Glomerular visceral epithelial cell (primary cell): Measurements from ENCODE around the gene ZNRF1.
A peak's percentile ranks its signal among the peaks of the same experiment; 100 is the strongest.
"Not testable (repeated sequence)": the region's sequence is repeated elsewhere in the genome, so short reads cannot be mapped to it uniquely, and the experiment has no call there.

ENCODE experiments used
- DNase-seq: peaks from one replicate; pipeline ENCODE4 v3.0.0-alpha.2; 2016; ENCODE audit errors: extremely low spot score

ZNRF1 gene

DNA sequence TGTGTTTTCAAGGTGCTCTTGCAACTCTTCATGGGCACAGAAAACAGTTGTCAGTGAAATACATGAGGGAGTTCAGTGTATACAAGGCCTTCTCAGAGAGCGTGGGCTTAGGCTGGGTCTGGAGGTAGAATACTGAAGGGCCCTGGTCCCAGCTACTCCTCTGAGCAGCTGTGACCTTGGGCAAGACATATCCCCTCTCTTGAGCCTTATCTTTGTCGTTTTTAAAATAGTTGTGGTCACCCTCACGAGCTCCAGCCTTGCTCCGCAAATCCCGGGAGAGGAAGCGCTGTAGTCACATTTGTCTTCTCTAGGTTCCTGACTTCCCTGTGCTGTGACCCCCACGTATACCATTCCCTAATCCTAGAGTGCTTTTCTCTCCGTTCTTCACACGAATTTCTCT, 3.6 kb downstream of the ZNRF1 start:
- DNase-seq, result no peak

DNA sequence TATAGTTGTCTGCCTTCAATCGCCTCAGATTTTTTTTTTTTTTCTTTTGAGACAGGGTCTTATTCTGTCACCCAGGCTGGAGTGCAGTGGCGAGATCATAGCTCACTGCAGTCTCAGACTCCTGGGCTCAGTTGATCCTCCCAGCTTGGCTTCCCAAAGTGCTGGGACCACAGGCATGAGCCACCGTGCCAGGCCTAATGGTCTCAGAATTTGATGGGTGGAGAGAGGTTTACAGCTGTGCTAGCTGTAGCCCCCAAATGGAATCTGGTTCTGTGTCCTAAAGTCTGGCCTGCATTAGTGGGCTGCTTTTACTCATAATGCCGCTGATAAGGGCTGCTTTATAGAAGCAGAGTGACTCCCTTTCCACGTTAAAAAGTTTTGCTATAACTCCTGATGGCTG, 5.1 kb downstream of the ZNRF1 start:
- DNase-seq, result no peak

DNA sequence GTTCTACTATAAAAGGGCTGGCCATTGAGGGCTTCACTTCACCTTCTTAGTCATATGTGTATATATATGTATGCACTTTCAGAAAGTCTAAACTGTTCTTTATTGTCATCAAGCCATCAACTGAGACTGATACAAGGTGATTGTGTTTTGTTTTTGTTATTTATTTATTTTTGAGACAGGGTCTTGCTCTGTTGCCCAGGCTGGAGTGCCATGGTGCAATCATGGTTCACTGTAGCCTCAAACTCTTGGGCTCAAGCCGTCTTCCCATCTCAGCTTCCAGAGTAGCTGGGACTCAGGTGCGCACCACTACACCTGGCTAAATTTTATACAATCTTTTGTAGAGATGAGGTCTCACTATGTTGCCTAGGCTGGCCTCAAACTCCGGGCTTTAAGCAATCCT, 5.6 kb downstream of the ZNRF1 start:
- DNase-seq, result no peak

DNA sequence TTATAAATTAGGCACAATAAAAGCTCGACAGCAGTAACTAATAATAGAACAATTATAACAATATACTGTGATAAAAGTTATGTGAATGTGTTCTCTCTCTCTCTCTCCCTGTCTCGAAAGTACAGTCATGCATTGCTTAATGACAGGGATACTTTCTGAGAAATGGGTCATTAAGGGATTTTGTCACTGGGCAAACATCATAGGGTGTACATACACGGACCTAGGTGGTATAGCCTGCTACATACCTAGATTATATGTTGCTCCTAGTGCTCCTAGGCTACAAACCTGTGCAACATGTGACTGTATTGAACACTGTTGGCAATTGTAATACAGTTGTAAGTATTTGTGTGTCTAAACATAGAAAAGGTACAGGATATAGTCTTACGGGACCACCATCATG, 6.9 kb downstream of the ZNRF1 start:
- DNase-seq, result no peak

DNA sequence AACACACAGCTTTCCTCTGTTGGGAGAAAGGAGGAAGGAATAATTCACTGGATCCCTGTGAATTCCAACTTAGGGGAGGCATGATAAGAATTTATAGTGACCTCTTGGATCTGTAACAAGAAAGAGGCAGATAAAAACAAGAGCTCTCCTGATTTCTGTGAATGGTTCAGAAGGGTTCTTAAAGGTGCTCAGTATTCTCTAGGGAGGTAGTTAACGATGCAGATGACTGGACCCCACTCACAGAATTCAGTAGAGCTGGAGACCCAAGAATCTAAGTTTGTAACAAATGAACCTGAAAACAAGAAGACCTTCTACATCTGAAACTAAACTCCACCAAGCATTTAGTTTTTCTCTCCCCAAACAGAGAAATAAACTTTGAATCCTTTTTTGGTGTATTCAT, 8.6 kb downstream of the ZNRF1 start:
- no peak for DNase-seq

GRCh38 chr16:75010427-75010826, 11.6 kb downstream of the ZNRF1 start:
- DNase-seq, result no peak

DNA sequence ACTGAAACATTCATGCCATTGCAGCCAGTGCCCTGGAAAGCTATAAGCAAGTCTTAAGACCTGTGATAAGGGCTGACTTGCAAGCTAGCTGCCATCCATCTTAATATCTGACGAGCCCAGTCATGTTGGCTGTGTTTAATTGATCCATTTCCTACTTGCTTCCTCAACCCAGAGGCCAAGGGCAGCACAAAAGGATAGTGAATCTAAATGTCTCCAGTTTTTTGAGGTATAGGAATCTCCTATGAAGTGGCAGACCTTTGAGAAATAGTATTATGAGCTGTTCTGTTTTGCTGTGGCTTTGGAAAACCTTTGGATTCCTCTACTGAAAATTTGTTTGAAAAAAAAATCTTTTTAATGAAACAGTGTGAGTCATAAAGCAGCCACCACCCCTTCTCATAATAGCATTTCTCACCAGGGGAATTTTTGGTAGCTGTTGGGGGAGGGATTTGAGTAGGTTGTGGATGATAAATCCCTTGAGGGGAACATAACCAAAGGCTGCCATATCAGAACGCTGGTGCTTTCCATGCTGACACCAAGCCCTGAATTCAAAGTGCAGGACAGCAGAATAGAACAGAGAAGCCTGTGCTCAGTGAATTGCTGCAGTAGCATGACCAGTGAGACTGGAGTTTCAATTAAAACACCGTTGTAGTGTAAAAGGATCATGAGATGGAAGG, 12.9 kb downstream of the ZNRF1 start:
- peak; percentile 72 for DNase-seq

GRCh38 chr16:75012380-75013081, 13.7 kb downstream of the ZNRF1 start:
- no peak for DNase-seq

DNA sequence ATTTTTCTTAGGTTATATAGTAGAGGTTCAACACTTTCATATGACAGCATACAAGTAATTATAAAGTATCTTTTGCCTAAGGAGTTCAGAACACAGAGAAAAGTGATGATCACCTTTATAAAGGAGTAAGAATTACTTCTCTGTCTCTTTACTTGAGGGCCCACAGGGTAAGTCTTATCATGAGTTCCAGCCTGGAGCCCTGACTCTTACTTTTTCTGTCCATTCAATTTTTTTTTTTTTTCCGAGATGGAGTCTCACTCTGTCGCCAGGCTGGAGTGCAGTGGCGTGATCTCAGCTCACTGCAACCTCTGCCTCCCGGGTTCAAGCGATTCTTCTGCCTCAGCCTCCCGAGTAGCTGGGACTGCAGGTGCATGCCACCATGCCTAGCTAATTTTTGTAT, 14.3 kb downstream of the ZNRF1 start:
- not testable (repeated sequence) for DNase-seq

DNA sequence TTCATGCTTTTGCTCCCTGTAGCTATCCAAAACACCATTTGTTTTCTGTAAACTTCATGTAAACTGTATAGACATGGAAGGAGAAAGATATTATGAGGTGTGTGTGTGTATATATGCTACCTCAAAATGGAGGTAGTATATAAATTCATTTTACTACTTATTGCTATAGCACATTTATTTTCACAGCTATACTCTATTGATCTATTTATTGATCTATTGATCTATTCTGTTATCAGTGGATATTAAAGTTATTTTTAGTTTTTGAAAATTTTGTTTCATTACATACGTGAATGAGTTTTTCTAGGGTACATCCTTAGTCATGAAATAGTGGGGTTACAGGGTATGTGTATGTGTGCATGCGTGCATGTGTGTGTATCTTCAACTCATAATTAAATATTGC, 15.5 kb downstream of the ZNRF1 start:
- no peak for DNase-seq

DNA sequence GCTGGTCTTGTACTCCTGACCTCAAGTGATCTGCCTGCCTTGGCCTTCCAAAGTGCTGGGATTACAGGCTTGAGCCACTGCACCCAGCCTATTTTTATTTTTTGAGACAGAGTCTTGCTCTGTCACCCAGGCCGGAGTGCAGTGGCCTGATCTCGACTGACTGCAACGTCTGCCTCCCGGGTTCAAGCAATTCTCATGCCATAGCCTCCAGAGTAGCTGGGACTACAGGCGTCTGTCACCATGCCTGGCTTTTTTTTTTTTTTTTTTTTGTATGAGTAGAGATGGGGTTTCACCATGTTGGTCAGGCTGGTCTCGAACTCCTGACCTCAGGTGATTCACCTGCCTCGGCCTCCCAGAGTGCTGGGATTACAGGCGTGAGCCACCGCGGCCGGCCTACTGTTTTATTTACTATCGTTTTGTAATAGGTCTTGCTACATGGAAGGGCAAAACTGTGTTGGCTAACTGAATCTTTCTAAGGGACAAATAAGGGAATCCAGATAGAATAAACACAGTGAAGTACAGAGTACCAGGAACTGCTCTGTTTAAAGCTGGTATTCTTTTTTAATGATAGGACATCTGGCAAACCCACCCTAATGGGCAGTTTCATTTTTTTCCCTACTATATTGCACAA, 17.7 kb downstream of the ZNRF1 start:
- DNase-seq, result not testable (repeated sequence)

DNA sequence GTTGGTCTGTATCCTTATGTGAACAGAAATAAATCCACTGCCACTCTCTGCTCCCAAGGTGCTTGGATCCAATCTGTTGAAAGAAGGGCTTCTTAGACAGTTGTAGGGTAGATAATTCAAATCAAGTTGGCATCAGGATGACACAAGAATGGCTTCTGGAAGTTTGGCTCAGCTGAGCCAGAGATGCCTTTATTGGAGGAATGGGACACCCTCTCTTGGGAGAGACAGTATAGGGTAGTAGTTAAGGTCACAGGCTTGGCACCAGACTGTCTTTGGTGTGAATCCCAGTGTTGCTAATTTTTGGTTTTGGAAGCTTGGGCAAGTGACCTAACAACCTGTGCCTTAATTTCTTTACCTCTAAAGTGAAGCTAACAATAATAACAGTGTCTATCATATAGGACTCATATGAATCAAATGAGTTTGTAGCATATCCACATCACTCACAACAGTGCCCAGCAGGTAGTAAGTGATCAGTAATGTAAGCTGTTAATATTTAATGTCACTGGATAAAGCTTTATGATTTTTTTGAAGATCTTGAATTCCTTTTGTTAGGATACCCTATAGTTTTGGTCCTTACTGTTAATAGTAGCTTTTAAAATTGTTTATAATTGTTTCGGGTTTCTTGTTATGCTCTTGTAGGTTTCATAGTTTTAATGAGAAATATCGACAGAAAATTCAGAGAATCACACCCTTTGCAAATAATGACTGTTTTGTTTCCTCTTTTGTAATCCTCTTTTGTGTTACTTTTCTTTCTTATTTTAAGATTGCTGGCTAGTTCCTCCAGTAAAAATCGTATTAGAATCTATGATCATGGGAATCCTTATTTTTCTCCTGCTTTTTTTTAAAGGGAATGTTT, 19.1 kb downstream of the ZNRF1 start:
- DNase-seq, result no peak

- DNase-seq, result no peak
These were observed 20.2 kb downstream of the ZNRF1 start for GRCh38 chr16:75019007-75019406.

DNA sequence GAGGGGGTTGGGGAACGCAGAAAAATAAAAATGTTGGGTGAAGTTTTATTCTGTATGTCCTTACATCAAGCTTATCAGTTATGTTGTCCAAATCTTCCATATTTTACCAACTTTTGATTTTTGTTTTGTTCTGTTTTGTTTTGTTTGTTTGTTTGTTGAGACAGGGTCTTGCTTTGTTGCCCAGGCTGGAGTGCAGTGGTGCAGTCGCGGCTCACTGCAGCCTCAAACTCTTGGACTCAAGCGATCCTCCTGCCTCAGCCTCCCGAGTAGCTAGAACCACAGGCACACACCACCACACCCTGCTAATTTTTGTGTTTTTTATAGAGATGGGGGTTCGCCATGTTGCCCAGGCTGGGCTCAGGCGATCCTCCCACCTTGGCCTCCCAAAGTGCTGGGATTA, 20.8 kb downstream of the ZNRF1 start:
- DNase-seq, result no peak

DNA sequence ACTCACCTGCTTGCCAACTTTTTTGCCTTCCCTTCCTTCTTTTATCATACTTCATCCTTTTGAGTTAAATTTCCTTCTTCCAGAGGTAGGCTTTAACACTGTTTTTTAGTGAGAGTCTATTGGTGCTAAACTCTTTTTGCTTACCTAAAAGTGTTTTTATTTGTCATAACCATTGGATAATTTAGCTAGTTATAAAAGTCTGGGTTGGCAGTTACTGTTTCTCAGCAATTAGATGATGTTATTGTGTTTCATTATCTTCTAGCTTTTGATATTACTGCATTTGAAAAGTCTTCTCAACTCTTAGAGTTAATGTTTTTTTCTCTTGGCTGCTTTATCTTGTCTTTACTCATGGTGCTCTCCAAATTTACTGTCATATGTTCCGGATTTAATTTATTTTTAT, 22.6 kb downstream of the ZNRF1 start:
- DNase-seq, result no peak

GRCh38 chr16:75022567-75022966, 23.7 kb downstream of the ZNRF1 start:
- no peak for DNase-seq

- DNase-seq, result no peak
These were observed 24.2 kb downstream of the ZNRF1 start for GRCh38 chr16:75023009-75023408.

GRCh38 chr16:75024182-75024581, 25.4 kb downstream of the ZNRF1 start:
- no peak for DNase-seq

DNA sequence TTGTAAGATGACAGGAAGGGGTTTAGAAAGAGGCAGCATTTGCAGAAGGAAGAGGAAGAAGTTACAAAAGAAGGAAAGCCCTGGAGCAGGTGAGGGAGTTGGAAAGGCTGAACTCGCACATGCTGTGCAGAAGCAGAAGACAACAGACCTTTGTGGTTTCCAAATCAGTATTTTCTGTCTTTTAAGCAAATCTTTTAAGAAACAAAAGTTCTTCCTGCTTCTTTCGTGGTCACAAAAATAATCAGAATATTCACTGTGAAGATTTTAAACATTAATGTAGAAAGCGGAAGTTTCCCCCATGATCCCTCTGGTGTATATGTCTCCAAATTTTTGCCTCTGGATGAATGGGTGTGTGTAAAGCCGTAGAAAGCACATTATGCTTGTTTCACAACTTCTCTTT, 25.8 kb downstream of the ZNRF1 start:
- no peak for DNase-seq

- no peak for DNase-seq
These were observed 26.9 kb downstream of the ZNRF1 start for GRCh38 chr16:75025761-75026160.

DNA sequence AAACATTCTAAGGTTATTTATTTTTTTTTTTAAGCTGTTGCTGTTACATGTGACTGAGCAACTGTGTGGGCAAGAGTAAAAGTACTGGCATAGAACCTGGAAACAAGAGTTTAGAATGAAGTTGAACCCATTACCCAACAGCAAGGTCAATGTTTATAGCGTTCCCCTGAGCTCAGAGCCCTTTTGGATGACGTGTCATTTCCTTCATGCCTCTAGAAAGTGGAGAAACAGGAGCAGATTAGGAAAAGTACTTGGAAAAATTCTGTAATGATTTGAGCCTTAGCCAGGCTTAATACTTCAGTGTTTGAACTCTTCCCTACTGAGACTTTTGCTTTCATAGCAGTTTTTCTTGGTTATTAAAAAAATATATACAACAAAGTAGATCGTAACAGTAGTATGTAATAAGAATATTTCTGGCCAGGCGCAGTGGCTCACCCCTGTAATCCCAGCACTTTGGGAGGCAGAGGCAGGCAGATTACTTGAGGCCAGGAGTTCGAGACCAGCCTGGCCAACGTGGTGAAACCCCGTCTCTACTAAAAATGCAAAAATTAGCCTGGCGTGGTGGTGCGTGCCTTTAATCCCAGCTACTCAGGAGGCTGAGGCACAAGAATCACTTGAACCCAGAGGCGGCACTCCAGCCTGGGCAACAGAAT, 27.5 kb downstream of the ZNRF1 start:
- not testable (repeated sequence) for DNase-seq

- no peak for DNase-seq
These were observed 28.1 kb downstream of the ZNRF1 start for GRCh38 chr16:75026892-75027391.
